Left renal cortex interstitium (tissue), 4 donors: ENCODE measurements around the gene BIRC6. TPM values are rescaled to one million over a fixed set of nuclear protein-coding genes. Genes with fewer than 3 reads are reported as not detected.
"Not testable (repeated sequence)": the region's sequence is repeated elsewhere in the genome, so short reads cannot be mapped to it uniquely, and the experiment has no call there.

ENCODE experiments used
- DNase-seq, 4 donors: peaks; one replicate each; pipeline ENCODE4 v3.0.0-alpha.2; 2013; ENCODE audit warnings: low read depth in 4 of 4, low spot score in 2 of 4, missing footprints in 1 of 4
- polyA plus RNA-seq, 4 donors: library from polyadenylated mRNA; unstranded; fragments of 120-200 nt; gene quantifications; one replicate each; pipeline ENCODE4 v1.2.1, GENCODE V29; 2013; ENCODE audit not compliant: insufficient read length in 4 of 4

The BIRC6 gene
- polyA plus RNA-seq, 4 donors: 57.7 to 86.5 (median 71.4) TPM

DNA sequence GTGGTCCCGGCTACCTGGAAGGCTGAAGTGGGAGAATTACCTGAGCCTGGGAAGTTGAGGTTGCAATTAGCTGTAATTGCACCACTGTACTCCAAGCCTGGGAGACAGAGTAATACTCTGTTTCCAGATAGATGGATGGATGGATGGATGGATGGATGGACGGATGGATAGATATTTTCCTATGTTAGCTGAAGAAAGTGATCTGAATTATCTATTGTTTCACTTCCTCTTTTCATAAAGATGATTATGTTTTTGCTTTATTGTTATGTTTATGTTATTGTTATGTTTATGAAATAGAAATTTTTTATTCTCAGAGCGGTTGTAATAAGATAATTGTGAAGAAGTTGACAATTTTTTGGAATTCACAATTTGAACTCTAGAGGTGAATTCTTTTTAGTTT lies 237.8 kb downstream of the BIRC6 start:
- DNase-seq: no peak

DNA sequence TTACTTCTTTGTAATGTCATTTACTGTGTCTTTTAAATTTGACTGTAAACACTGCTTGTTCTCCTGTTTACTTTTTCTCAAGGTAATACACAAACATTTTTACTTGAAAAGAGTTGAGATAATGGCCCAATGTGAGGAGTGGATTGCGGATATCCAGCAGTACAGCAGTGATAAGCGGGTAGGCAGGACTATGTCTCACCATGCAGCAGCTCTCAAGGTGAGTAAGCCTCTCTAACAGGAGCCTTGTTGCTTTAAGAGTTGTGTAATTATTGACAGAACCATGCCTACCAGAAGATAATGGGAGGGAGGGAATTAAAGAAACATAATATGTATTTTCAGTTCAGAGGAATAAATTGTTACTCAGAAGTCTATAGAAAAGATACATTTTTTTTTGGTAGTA lies 254.5 kb downstream of the BIRC6 start:
- DNase-seq: no peak

DNA sequence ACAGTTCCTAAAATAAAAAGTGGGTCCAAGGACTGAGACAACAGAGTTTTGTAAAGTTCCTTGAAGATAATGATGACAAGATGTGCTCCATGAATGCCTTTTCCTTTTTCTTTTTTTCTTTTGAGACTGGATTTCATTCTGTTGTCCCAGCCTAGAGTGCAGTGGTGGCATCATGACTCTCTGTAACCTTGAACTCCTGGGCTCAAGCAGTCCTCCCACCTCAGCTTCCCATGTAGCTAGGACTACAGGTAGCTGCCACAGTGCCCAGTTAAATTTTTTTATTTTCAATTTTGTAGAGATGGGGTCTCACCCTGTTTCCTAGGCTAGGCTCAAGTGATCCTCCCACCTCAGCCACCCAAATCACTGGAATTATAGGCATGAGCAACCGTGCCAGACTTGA lies 254.9 kb downstream of the BIRC6 start:
- no peak for DNase-seq

- DNase-seq: no peak
These were observed 257.3 kb downstream of the BIRC6 start for GRCh38 chr2:32614084-32614483.

DNA sequence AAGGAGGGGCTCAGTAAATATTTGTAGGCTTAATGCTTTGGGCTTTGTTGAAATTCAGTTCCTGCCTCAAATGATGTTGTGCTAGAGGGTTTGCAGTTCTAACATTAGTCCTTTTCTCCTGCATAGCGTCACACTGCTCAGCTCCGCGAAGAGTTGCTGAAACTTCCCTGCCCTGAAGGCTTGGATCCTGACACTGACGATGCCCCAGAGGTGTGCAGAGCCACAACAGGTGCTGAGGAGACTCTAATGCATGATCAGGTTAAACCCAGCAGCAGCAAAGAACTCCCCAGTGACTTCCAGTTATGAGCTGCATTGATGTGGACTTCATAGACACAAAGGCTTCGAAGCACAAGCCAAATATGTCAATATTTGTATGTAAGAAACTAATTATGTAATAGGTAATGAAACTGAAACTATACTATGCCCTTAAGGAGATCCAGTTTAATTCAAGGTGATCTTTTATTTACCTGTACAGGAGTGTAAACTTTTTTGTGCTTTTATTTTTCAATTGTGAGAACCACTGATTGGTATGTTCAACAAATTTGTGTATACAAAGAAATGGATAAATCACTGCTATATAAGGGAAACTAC lies 260.9 kb downstream of the BIRC6 start:
- no peak for DNase-seq

- DNase-seq: no peak
These were observed 265.9 kb downstream of the BIRC6 start for GRCh38 chr2:32622570-32623310.

- DNase-seq: no peak
These were observed 266.5 kb downstream of the BIRC6 start for GRCh38 chr2:32623311-32623706.

DNA sequence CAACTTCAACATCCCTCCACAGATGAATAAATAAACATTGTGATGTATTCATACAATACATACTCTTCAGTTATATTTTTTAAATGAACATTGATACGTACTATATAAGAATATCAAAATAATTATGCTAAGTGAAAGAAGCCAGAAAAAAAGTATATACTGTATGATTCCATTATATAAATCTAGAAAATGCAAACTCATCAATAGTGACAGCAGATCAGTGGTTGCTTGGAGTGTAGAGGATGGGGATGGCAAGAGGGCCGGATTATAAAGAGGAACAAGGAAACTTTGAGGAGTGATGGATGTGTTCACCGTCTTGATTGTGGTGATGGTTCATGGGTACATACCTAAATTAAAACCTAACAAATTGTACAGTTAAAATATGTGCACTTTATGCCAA lies 268.0 kb downstream of the BIRC6 start:
- DNase-seq: no peak

- DNase-seq: peak in 1 of 4 donors; percentile 18
These were observed 269.9 kb downstream of the BIRC6 start for GRCh38 chr2:32626639-32627221.

DNA sequence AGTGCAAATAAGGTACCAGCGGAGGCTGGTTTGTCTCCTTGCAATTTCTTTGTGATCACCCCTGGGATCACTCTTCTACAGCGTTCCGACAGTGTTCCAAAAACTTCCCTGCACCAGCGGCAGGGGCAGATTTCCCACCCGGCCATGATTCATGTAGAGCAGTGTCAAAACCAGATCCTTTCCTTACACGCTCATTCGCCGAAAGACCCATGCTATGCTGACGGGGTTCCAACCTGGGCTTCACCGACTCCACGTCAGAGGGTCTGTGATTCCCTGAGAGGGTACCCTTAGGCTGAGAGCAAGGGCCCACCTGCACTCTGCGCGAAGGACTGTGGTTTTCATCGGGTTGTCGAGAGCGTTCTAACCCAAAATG lies 270.6 kb downstream of the BIRC6 start:
- no peak for DNase-seq

GRCh38 chr2:32627814-32628579 lies 271.2 kb downstream of the BIRC6 start, which contains the start of gene TTC27:
Gene TTC27 (plus strand): TSS chr2:32628050. CDS start chr2:32628293, 243 bp downstream.
- peak; percentile 72 to 88 (median 82) for DNase-seq

- DNase-seq: no peak
These were observed 275.3 kb downstream of the BIRC6 start for GRCh38 chr2:32632089-32632488.

GRCh38 chr2:32633040-32633439 lies 276.2 kb downstream of the BIRC6 start:
- no peak for DNase-seq

- DNase-seq: not testable (repeated sequence)
These were observed 281.7 kb downstream of the BIRC6 start for GRCh38 chr2:32638548-32638947.

GRCh38 chr2:32641180-32641579 lies 284.4 kb downstream of the BIRC6 start:
- no peak for DNase-seq

GRCh38 chr2:32647180-32647651 lies 290.4 kb downstream of the BIRC6 start:
- no peak for DNase-seq

- no peak for DNase-seq
These were observed 295.9 kb downstream of the BIRC6 start for GRCh38 chr2:32652555-32653209.

DNA sequence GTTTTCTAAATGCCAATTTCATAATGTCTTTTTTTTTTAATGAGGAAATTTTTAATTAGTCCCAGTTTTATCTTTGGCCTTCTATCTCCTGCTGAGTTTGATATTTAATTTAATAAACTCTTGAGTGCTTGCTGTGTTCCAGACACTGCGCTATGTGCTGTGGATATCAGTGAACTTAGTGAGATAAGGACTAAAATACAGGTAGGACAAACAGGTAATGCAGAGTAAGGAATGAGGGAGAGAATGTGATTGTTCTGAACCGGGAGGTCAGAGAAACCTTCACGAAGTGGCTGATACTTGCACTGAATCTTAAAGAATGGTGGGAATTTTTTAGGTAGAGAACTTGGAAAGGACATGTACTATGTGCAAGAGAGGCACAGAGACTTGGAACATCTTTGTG lies 299.2 kb downstream of the BIRC6 start:
- DNase-seq: no peak

- no peak for DNase-seq
These were observed 307.0 kb downstream of the BIRC6 start for GRCh38 chr2:32663864-32664263.

- no peak for DNase-seq
These were observed 309.9 kb downstream of the BIRC6 start for GRCh38 chr2:32666704-32667103.

- no peak for DNase-seq
These were observed 311.4 kb downstream of the BIRC6 start for GRCh38 chr2:32668254-32668653.
